ENCODE data around the gene NT5DC3.

DNA sequence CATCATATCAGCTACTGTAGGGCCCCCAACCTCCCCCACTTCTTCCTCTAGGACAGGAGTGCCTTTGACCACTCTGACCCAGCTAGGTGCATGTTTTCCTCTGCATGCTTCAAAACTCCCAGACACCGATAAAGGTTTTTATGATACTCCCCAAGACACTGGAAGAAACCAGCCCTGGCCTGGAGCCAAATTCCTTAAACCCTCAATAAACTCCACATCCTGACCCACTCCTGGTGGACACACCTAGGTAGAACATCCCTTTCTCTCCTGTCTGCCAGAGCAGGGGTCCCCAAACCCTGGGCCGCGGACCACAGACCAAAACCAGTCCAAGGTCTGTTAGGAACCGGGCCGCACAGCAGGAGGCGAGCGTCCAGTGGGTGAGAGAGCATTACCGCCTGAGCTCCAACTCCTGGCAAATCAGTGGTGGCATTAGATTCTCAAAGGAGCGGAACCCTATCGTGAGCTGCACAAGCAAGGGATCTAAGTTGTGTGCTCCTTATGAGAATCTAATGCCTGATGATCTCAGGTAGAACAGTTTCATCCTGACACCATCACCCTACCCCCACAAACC is 49.6 kb downstream of the NT5DC3 start:
- TF ChIP-seq, protein P1, sequence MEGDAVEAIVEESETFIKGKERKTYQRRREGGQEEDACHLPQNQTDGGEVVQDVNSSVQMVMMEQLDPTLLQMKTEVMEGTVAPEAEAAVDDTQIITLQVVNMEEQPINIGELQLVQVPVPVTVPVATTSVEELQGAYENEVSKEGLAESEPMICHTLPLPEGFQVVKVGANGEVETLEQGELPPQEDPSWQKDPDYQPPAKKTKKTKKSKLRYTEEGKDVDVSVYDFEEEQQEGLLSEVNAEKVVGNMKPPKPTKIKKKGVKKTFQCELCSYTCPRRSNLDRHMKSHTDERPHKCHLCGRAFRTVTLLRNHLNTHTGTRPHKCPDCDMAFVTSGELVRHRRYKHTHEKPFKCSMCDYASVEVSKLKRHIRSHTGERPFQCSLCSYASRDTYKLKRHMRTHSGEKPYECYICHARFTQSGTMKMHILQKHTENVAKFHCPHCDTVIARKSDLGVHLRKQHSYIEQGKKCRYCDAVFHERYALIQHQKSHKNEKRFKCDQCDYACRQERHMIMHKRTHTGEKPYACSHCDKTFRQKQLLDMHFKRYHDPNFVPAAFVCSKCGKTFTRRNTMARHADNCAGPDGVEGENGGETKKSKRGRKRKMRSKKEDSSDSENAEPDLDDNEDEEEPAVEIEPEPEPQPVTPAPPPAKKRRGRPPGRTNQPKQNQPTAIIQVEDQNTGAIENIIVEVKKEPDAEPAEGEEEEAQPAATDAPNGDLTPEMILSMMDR (IDR thresholded peaks at IDR 0.05), result no peak
- TF ChIP-seq POLR2AphosphoS5 (IDR thresholded peaks at IDR 0.05), result no peak
